Nephron progenitor cell (in vitro differentiated cells): ENCODE results near the gene L3MBTL3.

Source experiments
- DNase-seq: peaks from one replicate; pipeline ENCODE4 v3.0.0; 2021
- H3K27ac Mint-ChIP-seq: 2 replicates; pipeline ENCODE4 v1.8.0; 2021; ENCODE audit warnings: mild to moderate bottlenecking, moderate library complexity, mixed read lengths
- H3K27me3 Mint-ChIP-seq: 2 replicates; pipeline ENCODE4 v1.8.0; 2021; ENCODE audit warnings: mild to moderate bottlenecking, low read depth, mixed read lengths; ENCODE audit not compliant: poor library complexity
- H3K36me3 Mint-ChIP-seq: 2 replicates; pipeline ENCODE4 v1.8.0; 2021; ENCODE audit warnings: low read depth, mixed read lengths
- H3K4me1 Mint-ChIP-seq: 2 replicates; pipeline ENCODE4 v1.8.0; 2021; ENCODE audit warnings: mixed read lengths
- H3K4me3 Mint-ChIP-seq: 2 replicates; pipeline ENCODE4 v1.8.0; 2021; ENCODE audit warnings: mild to moderate bottlenecking, moderate library complexity, mixed read lengths
- H3K9me3 Mint-ChIP-seq: 2 replicates; pipeline ENCODE4 v1.8.0; 2021; ENCODE audit warnings: mild to moderate bottlenecking, moderate library complexity, mixed read lengths
- CTCF ChIP-seq: fragments of 200-600 bp; sonication (generic); IDR thresholded peaks from 2 replicates; pipeline ENCODE4 v1.5.0; 2021; ENCODE audit warnings: antibody characterized with exemption

Gene L3MBTL3

GRCh38 chr6:130119211-130119610 lies 100.8 kb downstream of the L3MBTL3 start:
- H3K9me3 Mint-ChIP-seq: no peaks in the 10 kb centered on the region
- no peak overlapping the region for H3K27ac Mint-ChIP-seq
- H3K4me3 Mint-ChIP-seq: no peak overlapping the region
- no peaks in the 10 kb centered on the region for H3K27me3 Mint-ChIP-seq
- peaks cover 12% of the 10 kb centered on the region for H3K36me3 Mint-ChIP-seq
- no peak for TF ChIP-seq CTCF
- H3K4me1 Mint-ChIP-seq: peaks cover 6% of the 10 kb centered on the region
- no peak for DNase-seq

GRCh38 chr6:130120731-130121130 lies 102.3 kb downstream of the L3MBTL3 start:
- Mint-ChIP-seq H3K4me1 (no peaks in the 10 kb centered on the region), H3K27me3 (no peaks in the 10 kb centered on the region), H3K27ac (no peak overlapping the region), H3K9me3 (no peaks in the 10 kb centered on the region), H3K4me3 (no peak overlapping the region), H3K36me3 (peaks cover 18% of the 10 kb centered on the region)
- no peak for DNase-seq
- TF ChIP-seq CTCF: no peak

GRCh38 chr6:130122243-130122642 lies 103.9 kb downstream of the L3MBTL3 start:
- Mint-ChIP-seq H3K27ac (no peak overlapping the region), H3K36me3 (peaks cover 15% of the 10 kb centered on the region), H3K9me3 (no peaks in the 10 kb centered on the region), H3K4me3 (no peak overlapping the region), H3K4me1 (no peaks in the 10 kb centered on the region), H3K27me3 (no peaks in the 10 kb centered on the region)
- TF ChIP-seq CTCF: no peak
- DNase-seq: no peak

- TF ChIP-seq CTCF: no peak
- H3K9me3 Mint-ChIP-seq: no peaks in the 10 kb centered on the region
- H3K27me3 Mint-ChIP-seq: peaks cover 3% of the 10 kb centered on the region
- H3K27ac Mint-ChIP-seq: no peak overlapping the region
- no peak for DNase-seq
- H3K36me3 Mint-ChIP-seq: peaks cover 10% of the 10 kb centered on the region
- no peak overlapping the region for H3K4me3 Mint-ChIP-seq
- H3K4me1 Mint-ChIP-seq: peaks cover 5% of the 10 kb centered on the region
Measured at GRCh38 chr6:130127195-130127594, 108.8 kb downstream of the L3MBTL3 start.

GRCh38 chr6:130128326-130128725 lies 109.9 kb downstream of the L3MBTL3 start:
- no peak for DNase-seq
- Mint-ChIP-seq H3K27me3 (peaks cover 3% of the 10 kb centered on the region), H3K4me3 (no peak overlapping the region), H3K4me1 (peaks cover 14% of the 10 kb centered on the region), H3K9me3 (no peaks in the 10 kb centered on the region), H3K36me3 (peaks cover 12% of the 10 kb centered on the region), H3K27ac (no peak overlapping the region)
- no peak for TF ChIP-seq CTCF

- Mint-ChIP-seq H3K27me3 (peaks cover 3% of the 10 kb centered on the region), H3K36me3 (peaks cover 23% of the 10 kb centered on the region), H3K9me3 (no peaks in the 10 kb centered on the region), H3K27ac (peak overlapping the region; percentile 11), H3K4me1 (peaks cover 14% of the 10 kb centered on the region), H3K4me3 (no peak overlapping the region)
- DNase-seq: no peak
- TF ChIP-seq CTCF: no peak
Measured at GRCh38 chr6:130129762-130130246, 111.4 kb downstream of the L3MBTL3 start.
